A549 (cell line): ENCODE results near the gene MGST2. TPM values are rescaled to one million over a fixed set of nuclear protein-coding genes. Genes with fewer than 3 reads are reported as not detected.

ENCODE experiments used
- ATAC-seq, 2 experiments: fragments of 200-7000 bp in 1 of 2; fragments of >200 bp in 1 of 2; cut with Nextera tagmentation in 1 of 2; cut with Tn5 transposase in 1 of 2; 3 replicates each; pipeline versions ENCODE4 v1.8.0 to v1.9.1; 2018 to 2020; ENCODE audit warnings: mild to moderate bottlenecking in 1 of 2, moderate library complexity in 1 of 2
- CTCF ChIA-PET: fragments of 300-600 bp; sonication (Branson Sonifier 250); formaldehyde crosslinking; extraction: SDS; loops from one replicate; lab custom pipeline; 2021; ENCODE audit warnings: antibody characterized with exemption, inconsistent platforms; lab: Yijun Ruan, JAX
- POLR2A ChIA-PET: fragments of 350-600 bp; formaldehyde crosslinking; extraction: SDS; loops from one replicate; lab custom pipeline; 2021; ENCODE audit warnings: antibody characterized with exemption, inconsistent platforms; lab: Yijun Ruan, JAX
- DNase-seq, 2 experiments: peaks; one replicate each; pipeline versions ENCODE4 v3.0.0 to v3.0.0-alpha.2; 2011 to 2016; ENCODE audit warnings: low read depth in 1 of 2, low spot score in 1 of 2
- FAIRE-seq: peaks from 2 replicates; lab custom pipeline; 2011; peaks lifted over from hg19 to GRCh38; lab: Jason Lieb, UNC
- H3K27ac ChIP-seq, 2 experiments: fragments of >200 bp; sonication (Bioruptor Twin); formaldehyde crosslinking; 3 replicates each; pipeline ENCODE4 v1.5.1; 2016 to 2017
- H3K4me1 ChIP-seq: fragments of >200 bp; sonication (Bioruptor Twin); formaldehyde crosslinking; 3 replicates; pipeline ENCODE4 v1.6.1; 2016
- H3K4me2 ChIP-seq: fragments of >200 bp; sonication (Bioruptor Twin); formaldehyde crosslinking; 3 replicates; pipeline ENCODE4 v1.6.1; 2016
- H3K4me3 ChIP-seq: fragments of >200 bp; sonication (Bioruptor Twin); formaldehyde crosslinking; 3 replicates; pipeline ENCODE4 v1.5.1; 2016
- H3K9me3 ChIP-seq: fragments of >200 bp; sonication (Bioruptor Twin); formaldehyde crosslinking; 3 replicates; pipeline ENCODE4 v1.6.1; 2016
- CEBPB ChIP-seq, 2 experiments: fragments of >200 bp in 1 of 2; sonication (Bioruptor Twin) in 1 of 2; formaldehyde crosslinking in 1 of 2; IDR thresholded peaks; 2 replicates each; pipeline ENCODE4 v1.6.1; 2012 to 2016
- CHD4 ChIP-seq: fragments of 200-600 bp; sonication (generic); IDR thresholded peaks from 2 replicates; pipeline ENCODE4 v1.6.1; 2016; ENCODE audit warnings: antibody characterized with exemption, mild to moderate bottlenecking, borderline replicate concordance
- MAZ ChIP-seq: fragments of 150-350 bp; IDR thresholded peaks from 2 replicates; pipeline ENCODE4 v1.6.1; 2014; ENCODE audit warnings: antibody characterized with exemption, low read depth, low read length, borderline replicate concordance
- MYC ChIP-seq: IDR thresholded peaks from 2 replicates; pipeline ENCODE4 v1.6.1; 2012; ENCODE audit warnings: mild to moderate bottlenecking, inconsistent platforms, low read length, improper control_type of control experiment, borderline replicate concordance
- NPAS2 ChIP-seq: fragments of 250-450 bp; sonication (Bioruptor Pico); IDR thresholded peaks from 2 replicates; pipeline ENCODE4 v1.8.0; 2022; ENCODE audit warnings: mild to moderate bottlenecking, moderate library complexity, borderline replicate concordance
- POLR2A ChIP-seq: IDR thresholded peaks from 2 replicates; pipeline ENCODE4 v1.6.1; 2012; ENCODE audit warnings: mild to moderate bottlenecking, low read length
- POLR2AphosphoS2 ChIP-seq: conservative IDR thresholded peaks from 2 replicates; pipeline ENCODE4 v1.6.1; 2012; ENCODE audit warnings: low read length, improper control_type of control experiment, inconsistent platforms
- RFX5 ChIP-seq: fragments of 450-650 bp; IDR thresholded peaks from 2 replicates; pipeline ENCODE4 v1.7.1; 2014; ENCODE audit warnings: antibody characterized with exemption, mild to moderate bottlenecking, moderate library complexity
- RNF2 ChIP-seq: fragments of 200-600 bp; sonication (generic); IDR thresholded peaks from 2 replicates; pipeline ENCODE4 v1.6.1; 2016; ENCODE audit warnings: low read depth, mild to moderate bottlenecking, antibody characterized with exemption, moderate library complexity, borderline replicate concordance
- SMC3 ChIP-seq: fragments of >200 bp; sonication (Bioruptor Twin); formaldehyde crosslinking; IDR thresholded peaks from 3 replicates; pipeline ENCODE4 v1.6.1; 2018; ENCODE audit warnings: inconsistent platforms
- SREBF2 ChIP-seq: fragments of 450-650 bp; IDR thresholded peaks from 2 replicates; pipeline ENCODE4 v1.6.1; 2014; ENCODE audit warnings: mild to moderate bottlenecking, moderate library complexity
- TFCP2L1 ChIP-seq: fragments of 250-450 bp; sonication (Bioruptor Pico); IDR thresholded peaks from 2 replicates; pipeline ENCODE4 v1.5.0; 2021; ENCODE audit warnings: mild to moderate bottlenecking
- ZNF302 ChIP-seq: fragments of 250-450 bp; sonication (Bioruptor Pico); IDR thresholded peaks from 2 replicates; pipeline ENCODE4 v1.9.0; 2021; ENCODE audit warnings: inconsistent platforms, mild to moderate bottlenecking, moderate library complexity
- ZSCAN20 ChIP-seq: fragments of 250-450 bp; sonication (Bioruptor Pico); IDR thresholded peaks from 2 replicates; pipeline ENCODE4 v1.8.0; 2022; ENCODE audit warnings: mild to moderate bottlenecking, moderate library complexity
- WGBS: methylation state at CpG from one replicate; pipeline ENCODE4 v1.1.6; 2017; ENCODE audit errors: missing lambda C conversion rate; 5-methylcytosine and 5-hydroxymethylcytosine counted together
- polyA plus RNA-seq, 4 experiments: library from polyadenylated mRNA; depleted of rRNA in 3 of 4; stranded (reverse); fragments of >200 nt; fragmentation: RNase III in 1 of 4; extraction: RNeasy Plus Mini Kit Qiagen cat#74134 plus additional on column Dnase treatment in 1 of 4; gene quantifications; 2 replicates in 3 of 4; 3 replicates in 1 of 4; pipeline ENCODE4 v1.2.3, GENCODE V29; 2011 to 2017
- TF ChIP-seq, protein P1 (sequence below): fragments of 450-650 bp; IDR thresholded peaks from 2 replicates; pipeline ENCODE4 v1.6.1; 2014; ENCODE audit warnings: antibody characterized with exemption
- TF ChIP-seq, protein P2 (sequence below): fragments of >200 bp; sonication (Bioruptor Twin); formaldehyde crosslinking; IDR thresholded peaks from 3 replicates; pipeline ENCODE4 v1.6.1; 2016
- TF ChIP-seq, protein P3 (sequence below): IDR thresholded peaks from 2 replicates; pipeline ENCODE4 v1.6.1; 2012
- TF ChIP-seq, protein P4 (sequence below): fragments of 250-450 bp; sonication (Bioruptor Pico); IDR thresholded peaks from 2 replicates; pipeline ENCODE4 v1.5.0; 2020; ENCODE audit warnings: low read depth, mild to moderate bottlenecking, moderate library complexity
- TF ChIP-seq, protein P5 (sequence below): fragments of 250-450 bp; sonication (Bioruptor Pico); IDR thresholded peaks from 2 replicates; pipeline ENCODE4 v1.5.0; 2021; ENCODE audit warnings: mild to moderate bottlenecking, moderate library complexity, borderline replicate concordance
- TF ChIP-seq, protein P6 (sequence below): fragments of >200 bp; sonication (Bioruptor Twin); formaldehyde crosslinking; IDR thresholded peaks from 3 replicates; pipeline ENCODE4 v1.5.1; 2016
- TF ChIP-seq, protein P7 (sequence below): fragments of 200-600 bp; sonication (generic); IDR thresholded peaks from 2 replicates; pipeline ENCODE4 v1.6.1; 2016; ENCODE audit warnings: antibody characterized with exemption, mild to moderate bottlenecking, moderate library complexity

Gene MGST2
- polyA plus RNA-seq, 2 of the 4 experiments (the other 2 are of a cell fraction) = 44.0 to 62.1 TPM

DNA sequence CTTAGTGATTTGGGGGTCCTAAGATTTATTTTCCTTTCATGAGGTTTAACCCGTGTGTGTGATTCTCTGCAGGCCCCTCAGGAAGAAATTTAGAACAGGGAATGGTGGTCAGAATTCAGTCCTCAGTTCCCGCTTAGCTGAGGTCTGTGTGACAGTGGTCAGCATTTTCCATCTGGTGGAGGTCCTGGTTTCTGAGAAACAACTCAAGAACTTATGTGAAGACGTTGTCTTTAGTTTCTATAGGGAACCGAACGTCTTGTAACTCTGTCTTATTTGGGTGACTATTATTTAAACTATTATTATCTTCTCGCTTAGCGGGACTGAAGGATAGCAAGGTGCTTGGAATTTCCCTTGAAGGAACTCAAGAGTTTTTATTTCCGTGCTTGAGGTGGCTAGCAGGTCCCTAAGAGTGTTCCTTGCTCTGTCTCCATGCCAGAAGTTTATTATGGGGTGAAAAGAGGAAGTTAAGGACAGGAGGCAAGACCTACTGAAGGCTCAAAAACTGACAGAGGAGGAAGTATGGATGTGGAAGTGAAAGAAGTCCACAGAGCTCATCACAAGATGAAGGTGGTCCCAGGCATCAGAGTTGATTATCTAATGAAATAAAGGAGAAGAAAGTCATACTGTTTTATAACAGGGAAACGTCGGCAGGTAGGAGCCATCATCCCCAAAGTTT lies 9.4 kb downstream of the MGST2 start (continued):
- no peak for TF ChIP-seq TFCP2L1
- TF ChIP-seq, protein P1, sequence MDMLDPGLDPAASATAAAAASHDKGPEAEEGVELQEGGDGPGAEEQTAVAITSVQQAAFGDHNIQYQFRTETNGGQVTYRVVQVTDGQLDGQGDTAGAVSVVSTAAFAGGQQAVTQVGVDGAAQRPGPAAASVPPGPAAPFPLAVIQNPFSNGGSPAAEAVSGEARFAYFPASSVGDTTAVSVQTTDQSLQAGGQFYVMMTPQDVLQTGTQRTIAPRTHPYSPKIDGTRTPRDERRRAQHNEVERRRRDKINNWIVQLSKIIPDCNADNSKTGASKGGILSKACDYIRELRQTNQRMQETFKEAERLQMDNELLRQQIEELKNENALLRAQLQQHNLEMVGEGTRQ = no peak
- TF ChIP-seq, protein P2, sequence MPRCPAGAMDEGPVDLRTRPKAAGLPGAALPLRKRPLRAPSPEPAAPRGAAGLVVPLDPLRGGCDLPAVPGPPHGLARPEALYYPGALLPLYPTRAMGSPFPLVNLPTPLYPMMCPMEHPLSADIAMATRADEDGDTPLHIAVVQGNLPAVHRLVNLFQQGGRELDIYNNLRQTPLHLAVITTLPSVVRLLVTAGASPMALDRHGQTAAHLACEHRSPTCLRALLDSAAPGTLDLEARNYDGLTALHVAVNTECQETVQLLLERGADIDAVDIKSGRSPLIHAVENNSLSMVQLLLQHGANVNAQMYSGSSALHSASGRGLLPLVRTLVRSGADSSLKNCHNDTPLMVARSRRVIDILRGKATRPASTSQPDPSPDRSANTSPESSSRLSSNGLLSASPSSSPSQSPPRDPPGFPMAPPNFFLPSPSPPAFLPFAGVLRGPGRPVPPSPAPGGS = no peak

DNA sequence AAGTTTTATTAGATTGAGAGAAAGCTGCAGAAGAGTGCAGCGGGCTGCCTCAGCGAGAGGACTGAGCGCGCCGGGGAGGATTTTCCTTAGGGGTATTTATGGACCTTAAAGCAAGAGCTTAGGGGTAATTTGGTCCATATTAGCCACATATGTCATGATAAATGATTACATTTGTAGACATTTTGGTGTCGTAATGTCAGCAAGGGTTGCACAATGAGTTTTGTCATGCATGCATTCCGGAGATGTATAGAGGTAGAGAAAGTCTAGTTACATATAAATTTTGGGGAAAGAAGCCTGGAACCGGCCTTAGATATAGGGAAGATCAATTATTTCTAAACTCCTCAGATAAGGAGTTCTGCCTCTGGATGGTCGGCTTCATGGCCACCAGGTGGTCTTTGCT lies 10.0 kb downstream of the MGST2 start:
- 90% methylated on average over 9 of the region's 9 CpGs for WGBS
- DNase-seq (no peak), ATAC-seq (no peak), FAIRE-seq (no peak)
- POLR2A ChIA-PET = no interaction called here
- Histone ChIP-seq H3K9me3 (no peaks in the 10 kb centered on the region), H3K4me2 (no peak overlapping the region)
- TF ChIP-seq CHD4 (no peak), RNF2 (no peak), MYC (no peak), SMC3 (no peak), CEBPB (IDR thresholded peaks at IDR 0.05) (peak in 1 of 2 experiments; percentile 20; a peak in 1 of 4 replicates)
- TF ChIP-seq, protein P3, sequence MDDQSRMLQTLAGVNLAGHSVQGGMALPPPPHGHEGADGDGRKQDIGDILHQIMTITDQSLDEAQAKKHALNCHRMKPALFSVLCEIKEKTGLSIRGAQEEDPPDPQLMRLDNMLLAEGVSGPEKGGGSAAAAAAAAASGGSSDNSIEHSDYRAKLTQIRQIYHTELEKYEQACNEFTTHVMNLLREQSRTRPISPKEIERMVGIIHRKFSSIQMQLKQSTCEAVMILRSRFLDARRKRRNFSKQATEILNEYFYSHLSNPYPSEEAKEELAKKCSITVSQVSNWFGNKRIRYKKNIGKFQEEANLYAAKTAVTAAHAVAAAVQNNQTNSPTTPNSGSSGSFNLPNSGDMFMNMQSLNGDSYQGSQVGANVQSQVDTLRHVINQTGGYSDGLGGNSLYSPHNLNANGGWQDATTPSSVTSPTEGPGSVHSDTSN = no peak
- TF ChIP-seq, all 56 proteins: peak for 1
- Histone ChIP-seq H3K27ac (no peak overlapping the region), H3K4me3 (no peak overlapping the region), H3K4me1 (no peaks in the 10 kb centered on the region)
- CTCF ChIA-PET = interaction anchor here (1.4 to 2.1 kb wide), 2 partner anchors 9 to 18 kb away, joined by 3 to 8 read pairs; no protein-coding TSS in a partner anchor

DNA sequence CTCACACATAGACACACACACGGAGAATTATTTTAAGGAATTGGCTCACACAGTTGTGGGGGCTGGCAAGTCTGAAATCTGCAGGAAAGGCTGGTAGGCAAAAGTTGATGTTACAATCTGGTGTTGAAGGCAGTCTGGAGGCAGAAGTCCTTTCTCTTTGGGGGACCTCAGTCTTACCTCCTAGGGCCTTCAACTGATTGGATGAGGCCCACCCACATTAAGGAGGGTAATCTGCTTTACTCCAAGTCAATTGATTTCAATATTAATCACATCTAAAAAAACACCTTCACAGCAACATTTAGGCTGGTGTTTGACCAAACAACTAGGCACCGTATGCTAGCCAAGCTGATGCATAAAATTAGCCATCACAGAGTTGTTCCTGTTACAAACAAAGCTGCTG lies 10.7 kb downstream of the MGST2 start:
- WGBS = 100% methylated on average over 2 of the region's 2 CpGs
- no peak overlapping the region for H3K4me2 ChIP-seq
- ChIA-PET CTCF (interaction anchor here (1.5 kb wide), 1 partner anchor 20 kb away, joined by 3 read pairs; no protein-coding TSS in a partner anchor), POLR2A (no interaction called here)
- no peaks in the 10 kb centered on the region for H3K9me3 ChIP-seq
- DNase-seq (no peak), ATAC-seq (no peak), FAIRE-seq (no peak)
- no peak overlapping the region for H3K27ac ChIP-seq
- H3K4me3 ChIP-seq = no peak overlapping the region
- H3K4me1 ChIP-seq = no peaks in the 10 kb centered on the region
- TF ChIP-seq RFX5 = no peak
- TF ChIP-seq, protein P4, sequence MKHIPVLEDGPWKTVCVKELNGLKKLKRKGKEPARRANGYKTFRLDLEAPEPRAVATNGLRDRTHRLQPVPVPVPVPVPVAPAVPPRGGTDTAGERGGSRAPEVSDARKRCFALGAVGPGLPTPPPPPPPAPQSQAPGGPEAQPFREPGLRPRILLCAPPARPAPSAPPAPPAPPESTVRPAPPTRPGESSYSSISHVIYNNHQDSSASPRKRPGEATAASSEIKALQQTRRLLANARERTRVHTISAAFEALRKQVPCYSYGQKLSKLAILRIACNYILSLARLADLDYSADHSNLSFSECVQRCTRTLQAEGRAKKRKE = no peak
- TF ChIP-seq, protein P5, sequence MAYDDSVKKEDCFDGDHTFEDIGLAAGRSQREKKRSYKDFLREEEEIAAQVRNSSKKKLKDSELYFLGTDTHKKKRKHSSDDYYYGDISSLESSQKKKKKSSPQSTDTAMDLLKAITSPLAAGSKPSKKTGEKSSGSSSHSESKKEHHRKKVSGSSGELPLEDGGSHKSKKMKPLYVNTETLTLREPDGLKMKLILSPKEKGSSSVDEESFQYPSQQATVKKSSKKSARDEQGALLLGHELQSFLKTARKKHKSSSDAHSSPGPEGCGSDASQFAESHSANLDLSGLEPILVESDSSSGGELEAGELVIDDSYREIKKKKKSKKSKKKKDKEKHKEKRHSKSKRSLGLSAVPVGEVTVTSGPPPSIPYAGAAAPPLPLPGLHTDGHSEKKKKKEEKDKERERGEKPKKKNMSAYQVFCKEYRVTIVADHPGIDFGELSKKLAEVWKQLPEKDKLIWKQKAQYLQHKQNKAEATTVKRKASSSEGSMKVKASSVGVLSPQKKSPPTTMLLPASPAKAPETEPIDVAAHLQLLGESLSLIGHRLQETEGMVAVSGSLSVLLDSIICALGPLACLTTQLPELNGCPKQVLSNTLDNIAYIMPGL (CRISPR knock-in tag) = no peak
- TF ChIP-seq, protein P2 = no peak
- TF ChIP-seq, protein P6, sequence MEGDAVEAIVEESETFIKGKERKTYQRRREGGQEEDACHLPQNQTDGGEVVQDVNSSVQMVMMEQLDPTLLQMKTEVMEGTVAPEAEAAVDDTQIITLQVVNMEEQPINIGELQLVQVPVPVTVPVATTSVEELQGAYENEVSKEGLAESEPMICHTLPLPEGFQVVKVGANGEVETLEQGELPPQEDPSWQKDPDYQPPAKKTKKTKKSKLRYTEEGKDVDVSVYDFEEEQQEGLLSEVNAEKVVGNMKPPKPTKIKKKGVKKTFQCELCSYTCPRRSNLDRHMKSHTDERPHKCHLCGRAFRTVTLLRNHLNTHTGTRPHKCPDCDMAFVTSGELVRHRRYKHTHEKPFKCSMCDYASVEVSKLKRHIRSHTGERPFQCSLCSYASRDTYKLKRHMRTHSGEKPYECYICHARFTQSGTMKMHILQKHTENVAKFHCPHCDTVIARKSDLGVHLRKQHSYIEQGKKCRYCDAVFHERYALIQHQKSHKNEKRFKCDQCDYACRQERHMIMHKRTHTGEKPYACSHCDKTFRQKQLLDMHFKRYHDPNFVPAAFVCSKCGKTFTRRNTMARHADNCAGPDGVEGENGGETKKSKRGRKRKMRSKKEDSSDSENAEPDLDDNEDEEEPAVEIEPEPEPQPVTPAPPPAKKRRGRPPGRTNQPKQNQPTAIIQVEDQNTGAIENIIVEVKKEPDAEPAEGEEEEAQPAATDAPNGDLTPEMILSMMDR = no peak
- no peak for TF ChIP-seq POLR2A
- TF ChIP-seq ZSCAN20 (CRISPR knock-in tag) = no peak
- no peak for TF ChIP-seq ZNF302 (CRISPR knock-in tag)
- no peak for TF ChIP-seq MAZ
- TF ChIP-seq NPAS2 (CRISPR knock-in tag) = no peak
- TF ChIP-seq, protein P7, sequence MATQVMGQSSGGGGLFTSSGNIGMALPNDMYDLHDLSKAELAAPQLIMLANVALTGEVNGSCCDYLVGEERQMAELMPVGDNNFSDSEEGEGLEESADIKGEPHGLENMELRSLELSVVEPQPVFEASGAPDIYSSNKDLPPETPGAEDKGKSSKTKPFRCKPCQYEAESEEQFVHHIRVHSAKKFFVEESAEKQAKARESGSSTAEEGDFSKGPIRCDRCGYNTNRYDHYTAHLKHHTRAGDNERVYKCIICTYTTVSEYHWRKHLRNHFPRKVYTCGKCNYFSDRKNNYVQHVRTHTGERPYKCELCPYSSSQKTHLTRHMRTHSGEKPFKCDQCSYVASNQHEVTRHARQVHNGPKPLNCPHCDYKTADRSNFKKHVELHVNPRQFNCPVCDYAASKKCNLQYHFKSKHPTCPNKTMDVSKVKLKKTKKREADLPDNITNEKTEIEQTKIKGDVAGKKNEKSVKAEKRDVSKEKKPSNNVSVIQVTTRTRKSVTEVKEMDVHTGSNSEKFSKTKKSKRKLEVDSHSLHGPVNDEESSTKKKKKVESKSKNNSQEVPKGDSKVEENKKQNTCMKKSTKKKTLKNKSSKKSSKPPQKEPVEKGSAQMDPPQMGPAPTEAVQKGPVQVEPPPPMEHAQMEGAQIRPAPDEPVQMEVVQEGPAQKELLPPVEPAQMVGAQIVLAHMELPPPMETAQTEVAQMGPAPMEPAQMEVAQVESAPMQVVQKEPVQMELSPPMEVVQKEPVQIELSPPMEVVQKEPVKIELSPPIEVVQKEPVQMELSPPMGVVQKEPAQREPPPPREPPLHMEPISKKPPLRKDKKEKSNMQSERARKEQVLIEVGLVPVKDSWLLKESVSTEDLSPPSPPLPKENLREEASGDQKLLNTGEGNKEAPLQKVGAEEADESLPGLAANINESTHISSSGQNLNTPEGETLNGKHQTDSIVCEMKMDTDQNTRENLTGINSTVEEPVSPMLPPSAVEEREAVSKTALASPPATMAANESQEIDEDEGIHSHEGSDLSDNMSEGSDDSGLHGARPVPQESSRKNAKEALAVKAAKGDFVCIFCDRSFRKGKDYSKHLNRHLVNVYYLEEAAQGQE = no peak
- no peak for TF ChIP-seq POLR2AphosphoS2
- TF ChIP-seq SREBF2 = no peak
